ENCODE data around the gene WNK2.

DNA sequence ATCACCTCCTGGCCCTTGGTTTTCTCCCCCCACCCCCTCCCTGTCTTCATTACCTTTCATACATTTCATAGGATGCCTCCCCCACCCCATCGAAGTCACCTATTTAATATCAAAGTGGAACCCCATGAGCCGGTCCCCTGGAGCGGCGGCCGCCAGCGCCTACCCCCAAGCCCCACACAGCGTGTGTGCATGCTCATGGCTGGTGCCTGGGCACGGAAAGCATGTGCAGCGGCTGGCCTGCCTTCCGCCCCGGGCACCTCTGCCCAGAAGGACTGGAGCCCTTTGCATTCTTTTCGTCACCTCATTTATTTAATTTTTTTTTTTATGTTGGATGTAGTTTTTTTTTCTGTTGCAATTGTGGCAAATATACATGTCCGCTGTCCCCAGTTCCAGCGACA lies 116.2 kb downstream of the WNK2 start:
- TF ChIP-seq, protein P1, sequence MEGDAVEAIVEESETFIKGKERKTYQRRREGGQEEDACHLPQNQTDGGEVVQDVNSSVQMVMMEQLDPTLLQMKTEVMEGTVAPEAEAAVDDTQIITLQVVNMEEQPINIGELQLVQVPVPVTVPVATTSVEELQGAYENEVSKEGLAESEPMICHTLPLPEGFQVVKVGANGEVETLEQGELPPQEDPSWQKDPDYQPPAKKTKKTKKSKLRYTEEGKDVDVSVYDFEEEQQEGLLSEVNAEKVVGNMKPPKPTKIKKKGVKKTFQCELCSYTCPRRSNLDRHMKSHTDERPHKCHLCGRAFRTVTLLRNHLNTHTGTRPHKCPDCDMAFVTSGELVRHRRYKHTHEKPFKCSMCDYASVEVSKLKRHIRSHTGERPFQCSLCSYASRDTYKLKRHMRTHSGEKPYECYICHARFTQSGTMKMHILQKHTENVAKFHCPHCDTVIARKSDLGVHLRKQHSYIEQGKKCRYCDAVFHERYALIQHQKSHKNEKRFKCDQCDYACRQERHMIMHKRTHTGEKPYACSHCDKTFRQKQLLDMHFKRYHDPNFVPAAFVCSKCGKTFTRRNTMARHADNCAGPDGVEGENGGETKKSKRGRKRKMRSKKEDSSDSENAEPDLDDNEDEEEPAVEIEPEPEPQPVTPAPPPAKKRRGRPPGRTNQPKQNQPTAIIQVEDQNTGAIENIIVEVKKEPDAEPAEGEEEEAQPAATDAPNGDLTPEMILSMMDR (IDR thresholded peaks at IDR 0.05; ENCODE audit: low read depth, low read length, poor library complexity, severe bottlenecking), result no peak
- no peak for TF ChIP-seq EZH2phosphoT487 (IDR thresholded peaks at IDR 0.05; ENCODE audit: borderline replicate concordance, low read length)

Measured in DOHH2 (cell line).